Astrocyte of the cerebellum (primary cell): ENCODE results near the gene KCNK5.

Source experiments
- DNase-seq: peaks from one replicate; pipeline ENCODE4 v3.0.0-alpha.2; 2011; ENCODE audit warnings: low read depth
- H3K4me3 ChIP-seq: 2 replicates; pipeline ENCODE4 v1.5.1; 2011; ENCODE audit warnings: mild to moderate bottlenecking, low read depth, low read length, moderate library complexity
- CTCF ChIP-seq: IDR thresholded peaks from 2 replicates; pipeline ENCODE4 v1.5.1; 2012; ENCODE audit warnings: low read length, low read depth, moderate library complexity, mild to moderate bottlenecking; ENCODE audit errors: missing control alignments
- in situ Hi-C: cut with HindIII; loops from 2 replicates; pipeline ENCODE4 v1.10.0; 2017; ENCODE audit warnings: low sequenced_read_pairs

KCNK5 gene

DNA sequence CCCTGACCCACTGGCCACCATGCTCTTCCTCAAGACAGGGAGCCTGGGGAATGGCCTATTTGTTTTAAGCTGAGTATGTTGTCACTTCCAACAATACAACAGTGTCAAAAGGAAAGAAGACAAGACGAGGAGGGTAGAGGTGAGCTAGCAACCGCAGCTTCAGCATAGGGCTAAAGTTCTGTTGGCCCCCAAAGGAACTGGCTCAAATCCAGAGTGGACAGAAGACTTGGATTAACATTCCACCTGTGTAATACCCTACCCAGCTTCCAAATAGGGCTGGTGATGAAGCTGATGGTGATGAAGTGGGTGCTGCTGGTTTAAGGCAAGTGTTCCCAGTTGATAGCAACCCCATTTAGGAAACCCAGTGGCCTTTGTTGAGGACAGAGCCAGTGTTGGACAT is 31.7 kb upstream of the KCNK5 start:
- H3K4me3 ChIP-seq: no peak overlapping the region
- no peak for DNase-seq
- no peak for TF ChIP-seq CTCF
- in situ Hi-C loops: loop anchor here (5.0 kb wide), 1 partner anchor 79 kb away; no protein-coding TSS in a partner anchor

GRCh38 chr6:39260456-39260855 is 31.2 kb upstream of the KCNK5 start:
- in situ Hi-C loops: loop anchor here (5.0 kb wide), 1 partner anchor 78 kb away; no protein-coding TSS in a partner anchor
- TF ChIP-seq CTCF: no peak
- DNase-seq: no peak
- no peak overlapping the region for H3K4me3 ChIP-seq

GRCh38 chr6:39256294-39256940 is 27.1 kb upstream of the KCNK5 start:
- no peak for DNase-seq
- no peak for TF ChIP-seq CTCF
- in situ Hi-C loops: no loop called here
- H3K4me3 ChIP-seq: no peak overlapping the region

DNA sequence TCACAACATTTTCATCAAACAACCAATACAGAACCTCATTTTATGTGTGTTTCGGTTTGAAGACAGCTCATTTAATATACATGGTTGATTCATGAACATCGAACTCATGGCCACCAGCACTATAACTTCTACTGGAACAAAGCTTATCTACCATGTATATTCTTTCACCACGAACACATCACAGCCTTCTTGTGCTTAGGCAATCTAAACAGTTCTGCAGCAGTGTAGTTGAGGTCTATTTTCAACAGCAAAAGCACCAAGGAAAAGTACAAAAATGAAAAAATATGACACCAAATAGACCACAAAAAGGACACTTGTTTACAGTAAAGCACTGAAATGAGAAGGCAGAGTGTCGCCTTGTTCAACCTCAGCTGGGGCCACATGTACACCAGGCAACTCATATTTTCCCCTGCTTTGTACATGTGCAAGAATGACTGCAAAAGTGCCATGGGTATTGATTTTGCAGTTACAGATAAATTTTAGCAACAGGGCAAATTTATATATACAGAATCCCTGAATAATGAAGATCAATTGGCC is 25.8 kb upstream of the KCNK5 start:
- no peak for DNase-seq
- in situ Hi-C loops: no loop called here
- H3K4me3 ChIP-seq: no peak overlapping the region
- no peak for TF ChIP-seq CTCF

DNA sequence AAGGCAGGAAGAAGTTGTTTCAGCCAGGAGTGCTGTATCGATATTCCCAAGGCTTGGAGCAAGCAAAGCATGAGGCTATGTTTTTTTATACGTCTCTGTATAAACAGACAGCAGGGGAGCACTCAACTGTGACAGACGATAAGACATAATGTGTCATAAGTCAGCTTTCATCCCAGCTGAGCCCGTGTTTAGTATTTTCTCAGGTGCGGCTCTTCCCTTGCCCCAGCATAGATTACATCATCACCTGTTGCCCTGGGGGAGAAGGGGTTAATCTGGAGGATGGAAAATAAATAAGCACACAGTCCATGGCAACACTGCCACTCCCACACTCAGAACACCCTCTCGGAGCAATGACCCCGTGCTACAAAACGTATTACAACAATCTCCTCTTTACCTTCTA is 22.1 kb upstream of the KCNK5 start:
- no peak for TF ChIP-seq CTCF
- in situ Hi-C loops: no loop called here
- DNase-seq: no peak
- no peak overlapping the region for H3K4me3 ChIP-seq

- no peak for TF ChIP-seq CTCF
- in situ Hi-C loops: no loop called here
- H3K4me3 ChIP-seq: no peak overlapping the region
- no peak for DNase-seq
Measured at GRCh38 chr6:39250507-39250906, 21.2 kb upstream of the KCNK5 start.
